SKM-1 treated with dmso at 0.1 percent for 144 hours (cell line): Measurements from ENCODE around the gene DNAAF8.
A peak's percentile ranks its signal among the peaks of the same experiment; 100 is the strongest.

ENCODE experiments used
- DNase-seq: peaks from one replicate; lab custom pipeline; 2025; ENCODE audit not compliant: unreplicated experiment; lab: John Stamatoyannopoulos, UW

Gene DNAAF8

GRCh38 chr16:4734063-4734729 is at the start of gene DNAAF8, which contains the start of gene ANKS3:
Gene DNAAF8 (plus strand): TSS chr16:4734537. CDS start chr16:4736515, 1,978 bp downstream.
Gene ANKS3 (minus strand): TSS chr16:4734271. CDS start chr16:4730149, 4,122 bp downstream.
- peak; percentile 86 for DNase-seq

GRCh38 chr16:4684763-4685162 is 49.6 kb upstream of the DNAAF8 start:
- DNase-seq = no peak

- no peak for DNase-seq
Measured at GRCh38 chr16:4685292-4685691, 49.0 kb upstream of the DNAAF8 start.

- DNase-seq = no peak
Measured at GRCh38 chr16:4685776-4686496, 48.4 kb upstream of the DNAAF8 start.

GRCh38 chr16:4686497-4687210 is 47.7 kb upstream of the DNAAF8 start:
- DNase-seq = no peak

- no peak for DNase-seq
Measured at GRCh38 chr16:4687416-4687815, 46.9 kb upstream of the DNAAF8 start.

GRCh38 chr16:4687946-4688673 is 46.2 kb upstream of the DNAAF8 start:
- no peak for DNase-seq

- DNase-seq = no peak
Measured at GRCh38 chr16:4688674-4689045, 45.7 kb upstream of the DNAAF8 start.

- no peak for DNase-seq
Measured at GRCh38 chr16:4689091-4689671, 45.2 kb upstream of the DNAAF8 start.

GRCh38 chr16:4689864-4690704 is 44.3 kb upstream of the DNAAF8 start:
- DNase-seq = no peak

GRCh38 chr16:4690946-4691665 is 43.2 kb upstream of the DNAAF8 start:
- no peak for DNase-seq

- no peak for DNase-seq
Measured at GRCh38 chr16:4691666-4692412, 42.5 kb upstream of the DNAAF8 start.

GRCh38 chr16:4692460-4693295 is 41.7 kb upstream of the DNAAF8 start:
- peak; percentile 12 for DNase-seq

GRCh38 chr16:4693296-4693955 is 40.9 kb upstream of the DNAAF8 start, which contains the start of gene NUDT16L1:
Gene NUDT16L1 (plus strand): TSS chr16:4693562. CDS start chr16:4693727, 165 bp downstream.
- peak; percentile 93 for DNase-seq

GRCh38 chr16:4693956-4694641 is 40.2 kb upstream of the DNAAF8 start:
- no peak for DNase-seq

- no peak for DNase-seq
Measured at GRCh38 chr16:4694642-4695451, 39.5 kb upstream of the DNAAF8 start.
